ENCODE measurements around the gene GNA12. TPM values are rescaled to one million over a fixed set of nuclear protein-coding genes. Genes with fewer than 3 reads are reported as not detected.
A peak's percentile ranks its signal among the peaks of the same experiment; 100 is the strongest.

Gene GNA12
- total and polyA plus RNA-seq, 10 of the 15 experiments (the other 5 are each of a cell fraction or from before 2014, with no cell fraction given): 1.9 to 51.8 (median 12.6) TPM

- peak; percentile 39; the same call in 1 of the 2 replicates for TF ChIP-seq ZBTB40 (IDR thresholded peaks at IDR 0.05; ENCODE audit: borderline replicate concordance)
- no peak for TF ChIP-seq NR2C2 (IDR thresholded peaks at IDR 0.05; ENCODE audit: borderline replicate concordance, control insufficient read depth, insufficient read length, low read depth)
- TF ChIP-seq IKZF2 (IDR thresholded peaks at IDR 0.05): peak; percentile 39 to 46; a peak in 2 of 4 replicates
- no peak for TF ChIP-seq RUNX3 (IDR thresholded peaks at IDR 0.05; ENCODE audit: low read length)
- no peak for TF ChIP-seq NFIC (IDR thresholded peaks at IDR 0.05; ENCODE audit: low read depth, low read length)
- TF ChIP-seq RELB (IDR thresholded peaks at IDR 0.05; ENCODE audit: low read depth): no peak
- TF ChIP-seq ZBTB33 (IDR thresholded peaks at IDR 0.05): peak; percentile 67
- no peak for TF ChIP-seq MYB (IDR thresholded peaks at IDR 0.05; ENCODE audit: borderline replicate concordance, low read depth, low read length)
- TF ChIP-seq ZBTB11 (CRISPR knock-in tag; IDR thresholded peaks at IDR 0.05): no peak
- no peak for TF ChIP-seq MXI1 (IDR thresholded peaks at IDR 0.05; ENCODE audit: low read depth, low read length)
- TF ChIP-seq RAD51 (IDR thresholded peaks at IDR 0.05): 0 out of 2 replicates have a peak, but pooled peaks have one; percentile 31
- no peak for TF ChIP-seq HDAC2 (IDR thresholded peaks at IDR 0.05)
- TF ChIP-seq PKNOX1 (IDR thresholded peaks at IDR 0.05): peak; percentile 37; the same call in 1 of the 2 replicates
- TF ChIP-seq USF1 (IDR thresholded peaks at IDR 0.05; ENCODE audit: borderline replicate concordance, extremely low read length, insufficient read depth, low read depth, low read length): no peak
Measured at GRCh38 chr7:2758673-2759616, 85.2 kb downstream of the GNA12 start (continued).
